H9 (cell line): ENCODE measurements around the gene C1orf198. TPM values are rescaled to one million over a fixed set of nuclear protein-coding genes. Genes with fewer than 3 reads are reported as not detected.

Experiments used
- DNase-seq: peaks from one replicate; pipeline ENCODE4 v3.0.0-alpha.2; 2017
- H2AFZ ChIP-seq: one replicate; pipeline ENCODE4 v1.6.1; 2013; ENCODE audit warnings: mild to moderate bottlenecking, low read length, control low read depth, moderate library complexity
- H2AK5ac ChIP-seq: 2 replicates; pipeline ENCODE4 v1.6.1; 2013; ENCODE audit warnings: low read length, control low read depth, mixed read lengths; ENCODE audit not compliant: insufficient read length
- H2BK120ac ChIP-seq: one replicate; pipeline ENCODE4 v1.6.1; 2013; ENCODE audit warnings: low read depth, mild to moderate bottlenecking, low read length, control low read depth, inconsistent platforms; ENCODE audit not compliant: poor library complexity, severe bottlenecking
- H2BK12ac ChIP-seq: 2 replicates; pipeline ENCODE4 v1.6.1; 2013; ENCODE audit warnings: low read length, control low read depth, mixed read lengths, low read depth; ENCODE audit not compliant: insufficient read length
- H2BK15ac ChIP-seq: 2 replicates; pipeline ENCODE4 v1.6.1; 2013; ENCODE audit warnings: low read depth, low read length, control low read depth
- H2BK20ac ChIP-seq: one replicate; pipeline ENCODE4 v1.6.1; 2013; ENCODE audit warnings: low read depth, mild to moderate bottlenecking, low read length, control low read depth, inconsistent platforms; ENCODE audit not compliant: poor library complexity, severe bottlenecking
- H2BK5ac ChIP-seq: 2 replicates; pipeline ENCODE4 v1.6.1; 2013; ENCODE audit warnings: low read length, control low read depth, mixed read lengths; ENCODE audit not compliant: insufficient read length
- H3K14ac ChIP-seq: 2 replicates; pipeline ENCODE4 v1.6.1; 2013; ENCODE audit warnings: low read length, control low read depth; ENCODE audit not compliant: insufficient read depth
- H3K18ac ChIP-seq: 2 replicates; pipeline ENCODE4 v1.6.1; 2013; ENCODE audit warnings: low read depth, mild to moderate bottlenecking, mixed read lengths, low read length, control low read depth; ENCODE audit not compliant: insufficient read length
- H3K23ac ChIP-seq: 2 replicates; pipeline ENCODE4 v1.6.1; 2013; ENCODE audit warnings: low read length, control low read depth, mixed read lengths, low read depth; ENCODE audit not compliant: insufficient read length
- H3K23me2 ChIP-seq: 2 replicates; pipeline ENCODE4 v1.6.1; 2013; ENCODE audit warnings: low read depth, mild to moderate bottlenecking, mixed read lengths, low read length, control low read depth; ENCODE audit not compliant: insufficient read length, poor library complexity, severe bottlenecking
- H3K27ac ChIP-seq: 2 replicates; pipeline ENCODE4 v1.5.1; 2013; ENCODE audit warnings: low read length, control low read depth, mixed read lengths, low read depth; ENCODE audit not compliant: insufficient read length
- H3K27me3 ChIP-seq: 2 replicates; pipeline ENCODE4 v1.6.1; 2013; ENCODE audit warnings: low read length, control low read depth, inconsistent platforms; ENCODE audit not compliant: insufficient read depth
- H3K4ac ChIP-seq: 2 replicates; pipeline ENCODE4 v1.6.1; 2013; ENCODE audit warnings: low read depth, mild to moderate bottlenecking, control low read depth, inconsistent platforms, low read length, moderate library complexity
- H3K4me1 ChIP-seq: 2 replicates; pipeline ENCODE4 v1.6.1; 2013; ENCODE audit warnings: low read length, control low read depth, inconsistent platforms; ENCODE audit not compliant: insufficient read depth
- H3K4me2 ChIP-seq: 2 replicates; pipeline ENCODE4 v1.6.1; 2013; ENCODE audit warnings: low read length, control low read depth, mixed read lengths; ENCODE audit not compliant: insufficient read length, insufficient read depth
- H3K56ac ChIP-seq: 2 replicates; pipeline ENCODE4 v1.6.1; 2013; ENCODE audit warnings: low read depth, mild to moderate bottlenecking, mixed read lengths, low read length, control low read depth; ENCODE audit not compliant: insufficient read length
- H3K79me1 ChIP-seq: 2 replicates; pipeline ENCODE4 v1.6.1; 2013; ENCODE audit warnings: low read depth, mild to moderate bottlenecking, moderate library complexity, low read length, control low read depth, inconsistent platforms; ENCODE audit not compliant: insufficient read depth, poor library complexity, severe bottlenecking
- H3K79me2 ChIP-seq: 2 replicates; pipeline ENCODE4 v1.6.1; 2013; ENCODE audit warnings: low read length, control low read depth, inconsistent platforms; ENCODE audit not compliant: insufficient read depth
- H3K9ac ChIP-seq: 2 replicates; pipeline ENCODE4 v1.6.1; 2013; ENCODE audit warnings: low read length, control low read depth, mixed read lengths; ENCODE audit not compliant: insufficient read length; ENCODE audit errors: extremely low read depth
- H3K9me3 ChIP-seq: one replicate; pipeline ENCODE4 v1.6.1; 2013; ENCODE audit warnings: low read depth, low read length, inconsistent platforms; ENCODE audit not compliant: control insufficient read depth
- H3T11ph ChIP-seq: one replicate; pipeline ENCODE4 v1.6.1; 2013; ENCODE audit warnings: mild to moderate bottlenecking, low read length, control low read depth, inconsistent platforms
- H4K20me1 ChIP-seq: one replicate; pipeline ENCODE4 v1.6.1; 2013; ENCODE audit not compliant: control insufficient read depth, insufficient read length, insufficient read depth
- H4K5ac ChIP-seq: 2 replicates; pipeline ENCODE4 v1.6.1; 2013; ENCODE audit warnings: low read depth, mild to moderate bottlenecking, mixed read lengths, low read length, control low read depth; ENCODE audit not compliant: insufficient read length
- H4K8ac ChIP-seq: replicated peaks from 2 replicates; pipeline ENCODE4 v1.6.1; 2013; ENCODE audit warnings: low read length, control low read depth, mixed read lengths, low read depth; ENCODE audit not compliant: insufficient read length
- H4K91ac ChIP-seq: 2 replicates; pipeline ENCODE4 v1.6.1; 2013; ENCODE audit warnings: low read depth, mild to moderate bottlenecking, moderate library complexity, mixed read lengths, low read length, control low read depth; ENCODE audit not compliant: insufficient read length
- H3K27ac Mint-ChIP-seq, 3 experiments: 2 replicates in 2 of 3; 3 replicates in 1 of 3; pipeline ENCODE4 v1.8.0; 2020 to 2021; ENCODE audit warnings: mixed read lengths in 3 of 3, mild to moderate bottlenecking in 1 of 3, moderate library complexity in 1 of 3
- H3K27me3 Mint-ChIP-seq: 2 replicates; pipeline ENCODE4 v1.8.0; 2021; ENCODE audit warnings: low read depth, mild to moderate bottlenecking, moderate library complexity, mixed read lengths
- H3K36me3 Mint-ChIP-seq, 3 experiments: 2 replicates in 2 of 3; 3 replicates in 1 of 3; pipeline ENCODE4 v1.8.0; 2020 to 2021; ENCODE audit warnings: low read depth in 3 of 3, mixed read lengths in 3 of 3; ENCODE audit not compliant: insufficient read depth in 1 of 3
- H3K4me1 Mint-ChIP-seq, 2 experiments: 2 replicates each; pipeline ENCODE4 v1.8.0; 2020; ENCODE audit warnings: mixed read lengths in 2 of 2
- H3K4me3 Mint-ChIP-seq, 2 experiments: 2 replicates in 1 of 2; 3 replicates in 1 of 2; pipeline ENCODE4 v1.8.0; 2020 to 2021; ENCODE audit warnings: mild to moderate bottlenecking in 2 of 2, mixed read lengths in 2 of 2, moderate library complexity in 1 of 2
- H3K9me3 Mint-ChIP-seq, 2 experiments: 2 replicates in 1 of 2; 3 replicates in 1 of 2; pipeline ENCODE4 v1.8.0; 2020; ENCODE audit warnings: mild to moderate bottlenecking in 2 of 2, mixed read lengths in 2 of 2, moderate library complexity in 1 of 2
- CTCF ChIP-seq: fragments of 200-600 bp; sonication (generic); conservative IDR thresholded peaks from 3 replicates; pipeline ENCODE4 v1.8.0; 2021; ENCODE audit warnings: antibody characterized with exemption, mild to moderate bottlenecking
- WGBS: extraction: QIAGEN DNeasy Blood & Tissue Kit; methylation state at CpG from one replicate; pipeline ENCODE4 v1.1.7; 2013; ENCODE audit warnings: missing lambda C conversion rate, low lambda C conversion rate, mixed read lengths; ENCODE audit not compliant: insufficient read length; ENCODE audit errors: extremely low coverage; 5-methylcytosine and 5-hydroxymethylcytosine counted together
- total RNA-seq: library from RNA; stranded (reverse); gene quantifications from 2 replicates; pipeline ENCODE4 v1.2.1, GENCODE V29; 2021

The C1orf198 gene
- total RNA-seq, 1 experiment from 2014 or later = 28.9 TPM

GRCh38 chr1:230857822-230858221, 10.5 kb downstream of the C1orf198 start:
- Histone ChIP-seq H2BK12ac (no peak overlapping the region), H4K5ac (no peak overlapping the region), H3K23me2 (peaks cover 3% of the 10 kb centered on the region), H4K8ac (no peak overlapping the region), H2AK5ac (no peak overlapping the region), H3K4me2 (no peak overlapping the region), H2AFZ (no peak overlapping the region), H3K4ac (no peak overlapping the region), H2BK15ac (no peak overlapping the region), H2BK5ac (no peak overlapping the region), H3K18ac (no peak overlapping the region), H3K9me3 (no peaks in the 10 kb centered on the region), H3K27ac (no peak overlapping the region), H3K79me1 (no peaks in the 10 kb centered on the region), H2BK20ac (no peak overlapping the region), H4K20me1 (no peaks in the 10 kb centered on the region), H3K27me3 (no peaks in the 10 kb centered on the region), H4K91ac (no peak overlapping the region), H3K9ac (no peak overlapping the region), H3K23ac (no peak overlapping the region), H3K4me1 (no peaks in the 10 kb centered on the region), H3T11ph (no peak overlapping the region), H3K14ac (no peak overlapping the region), H3K79me2 (no peaks in the 10 kb centered on the region), H2BK120ac (no peak overlapping the region), H3K56ac (no peak overlapping the region)
- Mint-ChIP-seq H3K36me3 (peaks cover 28 to 30% (median 29%) of the 10 kb centered on the region in 3 experiments), H3K27me3 (no peaks in the 10 kb centered on the region), H3K4me1 (peaks cover 33 to 37% of the 10 kb centered on the region in 2 experiments), H3K9me3 (peaks cover 0 to 1% of the 10 kb centered on the region in 2 experiments; a peak in 1 of 5 replicates), H3K4me3 (no peak overlapping the region), H3K27ac (no peak overlapping the region; a peak in 1 of 7 replicates)
- no peak for DNase-seq
- no peak for TF ChIP-seq CTCF
- no CpG with 5 or more reads among the region's 1 CpG for whole genome bisulfite sequencing
